Transverse colon (tissue), 4 donors: ENCODE measurements around the gene GMIP. TPM values are rescaled to one million over a fixed set of nuclear protein-coding genes. Genes with fewer than 3 reads are reported as not detected.
A peak's percentile ranks its signal among the peaks of the same experiment; 100 is the strongest.

Experiments
- DNase-seq: peaks from one replicate; pipeline ENCODE4 v3.0.0-alpha.2; 2019
- H3K27ac ChIP-seq, 4 donors: fragments of 200-600 bp; sonication (generic); 2 replicates each; pipeline ENCODE4 v1.5.1; 2016 to 2018; ENCODE audit warnings: inconsistent platforms in 4 of 4
- H3K27me3 ChIP-seq: fragments of 200-600 bp; sonication (generic); 2 replicates; pipeline ENCODE4 v1.5.1; 2017; ENCODE audit warnings: inconsistent platforms
- H3K36me3 ChIP-seq, 4 donors: fragments of 200-600 bp; sonication (generic); 2 replicates each; pipeline ENCODE4 v1.5.1; 2017 to 2019; ENCODE audit warnings: inconsistent platforms in 4 of 4
- H3K4me1 ChIP-seq, 4 donors: fragments of 200-600 bp; sonication (generic); 2 replicates each; pipeline ENCODE4 v1.5.1; 2017 to 2020; ENCODE audit warnings: inconsistent platforms in 4 of 4
- H3K4me3 ChIP-seq, 4 donors: fragments of 200-600 bp; sonication (generic); 1 replicate in 1 of 4; 2 replicates in 3 of 4; pipeline versions ENCODE4 v1.5.1 to v1.6.1; 2017 to 2019; ENCODE audit warnings: inconsistent platforms in 4 of 4
- H3K9me3 ChIP-seq, 2 donors: fragments of 200-600 bp; sonication (generic); 2 replicates each; pipeline ENCODE4 v1.5.1; 2017 to 2019; ENCODE audit warnings: inconsistent platforms in 2 of 2
- EP300 ChIP-seq: sonication (generic); formaldehyde crosslinking; IDR thresholded peaks from one replicate; pipeline ENCODE4 v1.6.1; 2017; ENCODE audit warnings: antibody characterized with exemption, low read depth
- POLR2A ChIP-seq: fragments of 450-650 bp; IDR thresholded peaks from one replicate; pipeline ENCODE4 v1.6.1; 2016; ENCODE audit warnings: antibody characterized with exemption, mild to moderate bottlenecking, moderate library complexity
- POLR2AphosphoS5 ChIP-seq, 3 donors: sonication (generic); formaldehyde crosslinking; IDR thresholded peaks; one replicate each; pipeline ENCODE4 v1.6.1; 2016; ENCODE audit warnings: antibody characterized with exemption in 3 of 3
- WGBS, 2 donors: methylation state at CpG; one replicate each; pipeline ENCODE4 v1.1.5; 2018; ENCODE audit warnings: low coverage in 1 of 2; 5-methylcytosine and 5-hydroxymethylcytosine counted together
- in situ Hi-C, 4 donors: fragments of 200-750 bp; cut with MboI; loops; one replicate each; pipeline versions ENCODE4 v1.15.0 to v1.15.1; 2017; ENCODE audit warnings: low sequenced_read_pairs in 3 of 4, low pct_ligation_motif_present in 1 of 4, low pct_unique_long_range_greater_than_20kb in 1 of 4
- intact Hi-C: fragments of 100-400 bp; cut with DNase I; formaldehyde crosslinking; loops from one replicate; pipeline ENCODE4 v1.15.1; 2023; ENCODE audit warnings: low total_unique reads
- total RNA-seq, 4 donors: library from RNA; depleted of rRNA; stranded (reverse); fragments of >200 nt; gene quantifications; one replicate each; pipeline ENCODE4 v1.1.0, GENCODE V29; 2016
- TF ChIP-seq, protein P1 (sequence below), 5 experiments: fragments of 200-600 bp in 3 of 5; fragments of 450-650 bp in 2 of 5; sonication (generic) in 3 of 5; IDR thresholded peaks; 1 replicate in 2 of 5; 2 replicates in 3 of 5; pipeline ENCODE4 v1.5.1; 2016 to 2017; ENCODE audit warnings: antibody characterized with exemption in 5 of 5, inconsistent platforms in 3 of 5, mild to moderate bottlenecking in 2 of 5, moderate library complexity in 1 of 5

The GMIP gene
- total RNA-seq, 4 donors from 2014 or later = 17.3 to 84.9 (median 27.2) TPM

DNA sequence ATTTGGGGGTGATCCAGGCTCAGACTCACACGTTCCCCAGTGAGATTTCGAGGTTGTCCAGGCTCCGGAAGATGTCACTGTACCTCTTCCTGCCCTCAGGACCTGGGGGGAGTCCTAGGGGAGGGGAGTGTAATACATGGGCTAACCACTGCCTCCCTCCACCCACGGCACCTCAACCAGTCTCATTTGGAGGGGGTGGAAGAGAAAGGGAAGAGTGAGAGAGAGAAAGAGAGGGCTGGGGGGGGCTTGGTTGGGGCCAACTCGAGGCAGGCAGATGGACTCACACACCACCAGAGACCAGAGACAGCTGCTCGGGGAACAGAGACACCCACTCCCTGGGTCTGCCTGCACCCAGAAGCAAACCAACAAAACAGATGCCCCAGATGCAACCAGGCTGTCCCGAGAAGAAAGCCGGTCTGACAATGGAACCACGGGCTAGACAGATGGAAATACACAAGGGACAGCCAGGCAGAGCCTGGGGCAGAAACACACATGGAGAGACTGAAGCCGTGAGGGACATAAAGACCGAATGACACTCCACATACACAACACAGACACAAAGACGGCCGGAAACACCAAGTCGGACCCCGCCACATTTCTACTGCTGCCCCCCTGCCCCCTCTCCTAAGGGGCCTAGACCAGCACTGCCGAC, 825 bp downstream of the GMIP start:
- in situ Hi-C loops = loop anchor here (5.0 to 25.0 kb wide), 3 partner anchors 105 to 110 kb away; partner anchors contain the start of genes CILP2 (in 3 of the 4) and YJEFN3 (in 1 of the 4)
- H3K4me3 ChIP-seq = peak overlapping the region; percentile 38 to 86 (median 81)
- peaks cover 0 to 17% (median 3%) of the 10 kb centered on the region in 4 donors for H3K36me3 ChIP-seq
- 20% methylated on average over 1 to 16 of the region's 16 CpGs for WGBS, 2 donors
- H3K27me3 ChIP-seq = no peaks in the 10 kb centered on the region
- H3K27ac ChIP-seq = peak overlapping the region; percentile 81 to 88 (median 84)
- intact Hi-C loops = no loop called here
- peak; percentile 23 for DNase-seq
- peaks cover 0 to 10% (median 5%) of the 10 kb centered on the region in 4 donors for H3K4me1 ChIP-seq
- no peaks in the 10 kb centered on the region for H3K9me3 ChIP-seq
- no peak for TF ChIP-seq EP300
- no peak for TF ChIP-seq POLR2AphosphoS5 (IDR thresholded peaks at IDR 0.05)

DNA sequence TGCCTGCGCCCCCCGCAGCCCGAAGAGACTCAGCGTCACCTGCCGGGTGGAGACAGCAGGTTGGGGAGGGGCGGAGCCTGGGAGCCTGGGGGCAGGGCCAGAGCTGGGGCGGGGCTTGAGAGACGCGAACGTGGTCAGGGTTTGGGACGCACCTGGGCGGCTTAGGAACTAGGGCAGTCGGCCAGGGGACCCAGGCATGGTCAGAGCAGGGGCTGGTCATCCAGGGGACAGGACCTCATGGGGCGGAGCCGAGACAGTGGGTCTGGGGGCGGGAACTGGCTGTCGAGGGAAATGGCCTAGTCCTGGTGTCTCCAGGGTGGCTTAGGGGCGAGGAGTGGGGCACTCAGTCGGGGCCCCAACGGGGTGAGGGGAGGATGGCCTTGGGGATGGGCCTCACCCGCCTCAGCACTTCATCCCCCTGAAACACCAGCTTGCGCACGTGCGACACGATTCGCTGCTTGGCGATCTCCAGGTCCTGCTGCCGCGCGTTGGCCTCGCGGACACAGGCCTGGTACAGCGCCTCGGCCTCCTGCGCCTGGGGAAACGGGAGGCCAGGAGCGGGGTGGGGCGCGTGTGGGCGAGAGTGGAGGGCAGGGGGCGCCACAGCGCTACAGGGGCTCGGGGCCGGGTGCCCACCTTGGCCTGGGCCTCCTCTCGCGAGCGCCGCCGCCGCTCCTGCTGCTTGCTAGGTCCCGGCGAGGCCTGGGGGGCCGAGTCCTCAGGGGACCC, 5.8 kb downstream of the GMIP start:
- no peaks in the 10 kb centered on the region for H3K27me3 ChIP-seq
- H3K27ac ChIP-seq = no peak overlapping the region
- no peaks in the 10 kb centered on the region for H3K9me3 ChIP-seq
- TF ChIP-seq POLR2AphosphoS5 (IDR thresholded peaks at IDR 0.05) = no peak
- no peak for TF ChIP-seq POLR2A
- TF ChIP-seq, protein P1, sequence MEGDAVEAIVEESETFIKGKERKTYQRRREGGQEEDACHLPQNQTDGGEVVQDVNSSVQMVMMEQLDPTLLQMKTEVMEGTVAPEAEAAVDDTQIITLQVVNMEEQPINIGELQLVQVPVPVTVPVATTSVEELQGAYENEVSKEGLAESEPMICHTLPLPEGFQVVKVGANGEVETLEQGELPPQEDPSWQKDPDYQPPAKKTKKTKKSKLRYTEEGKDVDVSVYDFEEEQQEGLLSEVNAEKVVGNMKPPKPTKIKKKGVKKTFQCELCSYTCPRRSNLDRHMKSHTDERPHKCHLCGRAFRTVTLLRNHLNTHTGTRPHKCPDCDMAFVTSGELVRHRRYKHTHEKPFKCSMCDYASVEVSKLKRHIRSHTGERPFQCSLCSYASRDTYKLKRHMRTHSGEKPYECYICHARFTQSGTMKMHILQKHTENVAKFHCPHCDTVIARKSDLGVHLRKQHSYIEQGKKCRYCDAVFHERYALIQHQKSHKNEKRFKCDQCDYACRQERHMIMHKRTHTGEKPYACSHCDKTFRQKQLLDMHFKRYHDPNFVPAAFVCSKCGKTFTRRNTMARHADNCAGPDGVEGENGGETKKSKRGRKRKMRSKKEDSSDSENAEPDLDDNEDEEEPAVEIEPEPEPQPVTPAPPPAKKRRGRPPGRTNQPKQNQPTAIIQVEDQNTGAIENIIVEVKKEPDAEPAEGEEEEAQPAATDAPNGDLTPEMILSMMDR (IDR thresholded peaks at IDR 0.05) = no peak
- no peak for TF ChIP-seq EP300
- peaks cover 0 to 5% (median 0%) of the 10 kb centered on the region in 4 donors for H3K36me3 ChIP-seq
- peaks cover 0 to 6% (median 0%) of the 10 kb centered on the region in 4 donors for H3K4me1 ChIP-seq
- WGBS, 2 donors = 92 to 100% methylated on average over 3 to 53 of the region's 53 CpGs
- intact Hi-C loops = no loop called here
- in situ Hi-C loops = loop anchor here in 1 of 4 donors (25.0 kb wide), 1 partner anchor 100 kb away; the partner anchor contains the start of genes CILP2 and YJEFN3
- DNase-seq = no peak
- H3K4me3 ChIP-seq = no peak overlapping the region

DNA sequence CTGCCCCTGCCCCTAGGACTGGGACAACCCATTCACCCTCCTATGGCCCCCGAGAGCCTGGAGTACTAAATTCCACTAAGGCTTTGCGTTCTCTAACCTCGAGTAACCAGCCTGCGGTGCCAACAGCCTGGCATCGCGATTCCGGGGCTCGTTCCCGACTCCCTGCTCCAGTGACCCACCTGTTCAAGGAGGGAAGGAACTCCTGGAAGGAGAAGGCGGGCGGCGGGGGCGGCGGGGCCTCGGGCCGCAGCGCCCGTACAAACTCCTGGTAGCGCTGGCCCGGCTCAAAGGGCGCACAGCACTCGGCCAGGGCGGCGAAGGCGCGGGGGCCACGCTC, 6.3 kb downstream of the GMIP start:
- WGBS, 2 donors = 92% methylated on average over 27 of the region's 27 CpGs; no CpG with 5 or more reads in 1 of the 2 donors
- H3K27me3 ChIP-seq = no peaks in the 10 kb centered on the region
- no peaks in the 10 kb centered on the region for H3K9me3 ChIP-seq
- in situ Hi-C loops = loop anchor here in 1 of 4 donors (25.0 kb wide), 1 partner anchor 100 kb away; the partner anchor contains the start of genes CILP2 and YJEFN3
- TF ChIP-seq POLR2A (no peak), POLR2AphosphoS5 (IDR thresholded peaks at IDR 0.05) (no peak), EP300 (no peak)
- TF ChIP-seq, protein P1 (IDR thresholded peaks at IDR 0.05) = no peak
- H3K36me3 ChIP-seq = peaks cover 0 to 7% (median 0%) of the 10 kb centered on the region in 4 donors
- H3K4me3 ChIP-seq = no peak overlapping the region
- DNase-seq = no peak
- peaks cover 0 to under 1% (median 0%) of the 10 kb centered on the region in 4 donors for H3K4me1 ChIP-seq
- intact Hi-C loops = no loop called here
- H3K27ac ChIP-seq = no peak overlapping the region

DNA sequence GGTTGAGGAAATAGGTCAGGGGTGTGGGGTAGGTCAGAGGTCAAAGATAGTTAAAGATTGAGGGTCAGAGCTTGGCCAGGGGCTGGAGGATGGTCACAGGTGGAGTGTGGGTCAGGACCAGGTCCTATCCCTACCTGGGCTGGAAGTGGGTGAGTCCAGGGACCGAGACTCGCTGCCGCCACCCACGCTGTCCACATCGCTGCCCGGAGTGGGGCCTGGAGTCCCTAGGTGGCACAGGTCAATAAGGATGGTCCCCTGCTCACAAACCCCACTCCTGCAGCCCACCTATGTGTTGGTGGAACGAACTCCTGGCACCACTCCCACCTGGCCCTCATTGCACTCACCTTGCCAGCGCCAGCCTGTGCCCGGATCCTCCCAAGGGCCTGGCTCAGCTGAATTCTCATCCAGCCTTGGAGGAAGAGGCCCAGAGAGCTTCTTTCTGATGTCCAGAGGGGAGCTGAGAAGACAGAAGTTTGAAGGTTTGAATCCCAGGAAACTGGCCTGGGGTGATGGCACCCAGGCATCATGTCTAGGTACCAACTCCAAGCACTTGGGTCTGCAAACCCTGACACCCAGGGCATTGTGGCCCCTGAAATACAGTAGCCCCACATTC, 6.8 kb downstream of the GMIP start:
- no peak for DNase-seq
- H3K4me3 ChIP-seq = no peak overlapping the region
- intact Hi-C loops = no loop called here
- in situ Hi-C loops = loop anchor here in 1 of 4 donors (25.0 kb wide), 1 partner anchor 99 kb away; the partner anchor contains the start of genes CILP2 and YJEFN3
- H3K27me3 ChIP-seq = no peaks in the 10 kb centered on the region
- no peak overlapping the region for H3K27ac ChIP-seq
- TF ChIP-seq POLR2AphosphoS5 (IDR thresholded peaks at IDR 0.05) (no peak), POLR2A (no peak), EP300 (no peak)
- TF ChIP-seq, protein P1 (IDR thresholded peaks at IDR 0.05) = no peak
- WGBS, 2 donors = 94% methylated on average over 9 of the region's 9 CpGs; no CpG with 5 or more reads in 1 of the 2 donors
- H3K36me3 ChIP-seq = peaks cover 0 to 7% (median 0%) of the 10 kb centered on the region in 4 donors
- no peaks in the 10 kb centered on the region for H3K4me1 ChIP-seq
- no peaks in the 10 kb centered on the region for H3K9me3 ChIP-seq
